Lung (tissue), 12 donors: Measurements from ENCODE around the gene MEIS2. TPM values are rescaled to one million over a fixed set of nuclear protein-coding genes. Genes with fewer than 3 reads are reported as not detected.
A peak's percentile ranks its signal among the peaks of the same experiment; 100 is the strongest.

ENCODE experiments used
- ATAC-seq: fragments of 200-7000 bp; cut with Tn5 transposase; one replicate; pipeline ENCODE4 v1.9.1; 2020; ENCODE audit warnings: moderate number of reproducible peaks; ENCODE audit not compliant: insufficient read depth, low FRiP score
- DNase-seq, 3 donors: peaks; one replicate each; pipeline ENCODE4 v3.0.0-alpha.2; 2013 to 2017
- H3K27ac ChIP-seq, 2 donors: one replicate each; pipeline ENCODE4 v1.5.1; 2013; ENCODE audit warnings: mild to moderate bottlenecking in 2 of 2, moderate library complexity in 2 of 2, control low read depth in 1 of 2, inconsistent platforms in 1 of 2, low read depth in 1 of 2, low read length in 1 of 2
- H3K27me3 ChIP-seq, 3 donors: one replicate each; pipeline ENCODE4 v1.5.1; 2013; ENCODE audit warnings: low read length in 2 of 3; ENCODE audit not compliant: control insufficient read depth in 3 of 3, insufficient read depth in 3 of 3
- H3K36me3 ChIP-seq, 4 donors: one replicate each; pipeline ENCODE4 v1.5.1; 2013; ENCODE audit warnings: low read length in 4 of 4, mild to moderate bottlenecking in 1 of 4, moderate library complexity in 1 of 4; ENCODE audit not compliant: control insufficient read depth in 4 of 4, insufficient read depth in 4 of 4
- H3K4me1 ChIP-seq, 5 donors: one replicate each; pipeline ENCODE4 v1.5.1; 2013; ENCODE audit warnings: low read length in 5 of 5, mild to moderate bottlenecking in 2 of 5, moderate library complexity in 1 of 5; ENCODE audit not compliant: control insufficient read depth in 5 of 5, insufficient read depth in 5 of 5
- H3K4me3 ChIP-seq: one replicate; pipeline ENCODE4 v1.5.1; 2013; ENCODE audit warnings: mild to moderate bottlenecking, control low read depth, moderate library complexity
- H3K9ac ChIP-seq, 2 donors: one replicate each; pipeline ENCODE4 v1.5.1; 2013; ENCODE audit warnings: low read length in 2 of 2, control low read depth in 1 of 2; ENCODE audit not compliant: insufficient read depth in 1 of 2
- H3K9me3 ChIP-seq, 4 donors: one replicate each; pipeline ENCODE4 v1.5.1; 2013; ENCODE audit warnings: low read length in 3 of 4, mild to moderate bottlenecking in 1 of 4, moderate library complexity in 1 of 4; ENCODE audit not compliant: control insufficient read depth in 4 of 4, insufficient read depth in 3 of 4
- WGBS, 2 donors: extraction: QIAGEN DNeasy Blood & Tissue Kit; methylation state at CpG; one replicate each; pipeline ENCODE4 v1.1.7; 2013; 5-methylcytosine and 5-hydroxymethylcytosine counted together
- polyA plus RNA-seq, 2 donors: library from polyadenylated mRNA; stranded (reverse); fragments of 200-250 nt; gene quantifications; one replicate each; pipeline ENCODE4 v1.2.1, GENCODE V29; 2013
- total RNA-seq, 2 donors: library from RNA; depleted of rRNA in 1 of 2; stranded (reverse); fragments of >200 nt in 1 of 2; gene quantifications; one replicate each; pipeline ENCODE4 v1.2.1, GENCODE V29; 2014 to 2021
- TF ChIP-seq, protein P1 (sequence below): IDR thresholded peaks from 2 replicates; pipeline ENCODE4 v1.5.1; 2012; ENCODE audit warnings: mild to moderate bottlenecking; ENCODE audit errors: control extremely low read depth, extremely low read depth
- donor health status: control.
- donor health status: control.
- donor health status: Bipolar disorder and iron deficiency.
- donor health status: healthy.
- donor health status: DM: yes; HTN: yes; CAD: no.

Gene MEIS2
- total and polyA plus RNA-seq, 4 donors, result 5.6 to 47.5 (median 13.7) TPM

DNA sequence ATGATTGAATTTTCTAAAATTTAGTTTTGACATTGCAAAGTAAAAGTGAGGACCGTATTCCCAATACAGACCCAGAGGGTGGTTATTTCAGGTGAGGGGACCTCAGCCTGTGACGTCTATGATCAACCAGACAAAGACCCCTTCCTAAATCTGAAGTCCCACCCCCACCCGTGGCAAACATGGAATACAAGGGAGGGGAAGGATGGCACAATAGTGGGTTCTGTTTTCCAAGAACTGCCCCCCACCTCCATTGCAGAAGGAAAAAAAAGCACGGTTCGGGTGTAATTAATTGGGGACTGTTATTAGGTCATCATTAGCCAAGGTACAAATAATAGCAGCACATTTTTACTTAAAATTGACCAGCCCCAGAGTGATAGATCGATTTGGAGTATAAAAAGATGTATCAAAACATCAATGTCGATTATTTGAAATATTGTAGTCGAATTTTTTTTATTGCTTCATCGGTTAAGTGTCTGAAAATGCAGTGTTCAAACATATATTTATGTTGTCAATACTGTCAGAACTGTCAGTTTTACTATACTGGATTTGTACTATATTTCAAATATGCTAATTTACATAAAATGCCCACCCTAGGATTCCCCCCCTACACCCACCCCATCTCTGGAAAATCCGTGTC, 7.5 kb upstream of the MEIS2 start:
- H3K27ac ChIP-seq, result peak overlapping the region in 1 of 2 donors; percentile 28
- DNase-seq (no peak), ATAC-seq (no peak)
- H3K27me3 ChIP-seq, result peaks cover 0 to 98% (median 92%) of the 10 kb centered on the region in 3 donors
- H3K4me1 ChIP-seq, result peaks cover 0 to 14% (median 2%) of the 10 kb centered on the region in 5 donors
- no peak overlapping the region for H3K4me3 ChIP-seq
- no peaks in the 10 kb centered on the region for H3K9me3 ChIP-seq
- 33 to 64% methylated on average over 10 of the region's 10 CpGs for WGBS, 2 donors
- H3K9ac ChIP-seq, result no peak overlapping the region
- H3K36me3 ChIP-seq, result no peaks in the 10 kb centered on the region
- TF ChIP-seq, protein P1, sequence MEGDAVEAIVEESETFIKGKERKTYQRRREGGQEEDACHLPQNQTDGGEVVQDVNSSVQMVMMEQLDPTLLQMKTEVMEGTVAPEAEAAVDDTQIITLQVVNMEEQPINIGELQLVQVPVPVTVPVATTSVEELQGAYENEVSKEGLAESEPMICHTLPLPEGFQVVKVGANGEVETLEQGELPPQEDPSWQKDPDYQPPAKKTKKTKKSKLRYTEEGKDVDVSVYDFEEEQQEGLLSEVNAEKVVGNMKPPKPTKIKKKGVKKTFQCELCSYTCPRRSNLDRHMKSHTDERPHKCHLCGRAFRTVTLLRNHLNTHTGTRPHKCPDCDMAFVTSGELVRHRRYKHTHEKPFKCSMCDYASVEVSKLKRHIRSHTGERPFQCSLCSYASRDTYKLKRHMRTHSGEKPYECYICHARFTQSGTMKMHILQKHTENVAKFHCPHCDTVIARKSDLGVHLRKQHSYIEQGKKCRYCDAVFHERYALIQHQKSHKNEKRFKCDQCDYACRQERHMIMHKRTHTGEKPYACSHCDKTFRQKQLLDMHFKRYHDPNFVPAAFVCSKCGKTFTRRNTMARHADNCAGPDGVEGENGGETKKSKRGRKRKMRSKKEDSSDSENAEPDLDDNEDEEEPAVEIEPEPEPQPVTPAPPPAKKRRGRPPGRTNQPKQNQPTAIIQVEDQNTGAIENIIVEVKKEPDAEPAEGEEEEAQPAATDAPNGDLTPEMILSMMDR, result no peak

DNA sequence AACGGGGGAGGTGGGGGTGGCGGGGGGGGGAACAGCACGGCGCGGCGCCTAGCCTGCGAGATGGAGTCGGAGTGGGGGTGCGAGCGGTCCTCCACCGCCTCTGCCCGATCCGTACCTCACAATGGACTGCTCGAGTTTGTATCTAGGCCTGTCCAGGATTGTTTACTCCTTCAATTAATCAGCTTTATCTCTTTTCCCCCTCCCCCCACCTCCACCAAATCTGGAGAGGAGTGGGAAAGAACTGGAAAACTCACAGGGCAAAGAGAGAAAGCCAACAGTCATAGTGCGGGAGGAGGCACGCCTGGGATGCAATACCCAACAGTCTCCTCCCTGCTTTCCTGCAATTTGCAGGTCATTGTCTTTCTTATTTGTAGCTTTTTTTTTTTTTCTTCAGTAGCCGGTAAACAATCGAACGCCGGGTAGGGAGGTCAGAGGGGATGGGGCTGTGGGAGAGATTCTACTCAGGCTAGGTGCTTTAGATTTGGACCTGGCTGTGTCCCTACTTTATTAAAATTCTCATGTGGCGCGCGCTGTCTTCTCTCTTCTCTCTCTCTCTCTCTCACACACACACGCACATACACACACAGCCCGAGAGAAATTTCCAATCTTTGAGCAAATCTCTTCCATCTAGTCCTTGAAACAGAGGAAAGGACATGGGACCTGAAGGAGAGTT, 6.9 kb upstream of the MEIS2 start:
- H3K27me3 ChIP-seq, result peaks cover 0 to 99% (median 86%) of the 10 kb centered on the region in 3 donors
- no peak overlapping the region for H3K27ac ChIP-seq
- H3K9ac ChIP-seq, result no peak overlapping the region
- 17 to 30% methylated on average over 25 of the region's 25 CpGs for WGBS, 2 donors
- H3K9me3 ChIP-seq, result no peaks in the 10 kb centered on the region
- no peaks in the 10 kb centered on the region for H3K36me3 ChIP-seq
- no peak for ATAC-seq
- H3K4me1 ChIP-seq, result peaks cover 0 to 19% (median 4%) of the 10 kb centered on the region in 5 donors
- no peak overlapping the region for H3K4me3 ChIP-seq
- TF ChIP-seq, protein P1, result no peak
- peak in 1 of 3 donors; percentile 26 for DNase-seq

DNA sequence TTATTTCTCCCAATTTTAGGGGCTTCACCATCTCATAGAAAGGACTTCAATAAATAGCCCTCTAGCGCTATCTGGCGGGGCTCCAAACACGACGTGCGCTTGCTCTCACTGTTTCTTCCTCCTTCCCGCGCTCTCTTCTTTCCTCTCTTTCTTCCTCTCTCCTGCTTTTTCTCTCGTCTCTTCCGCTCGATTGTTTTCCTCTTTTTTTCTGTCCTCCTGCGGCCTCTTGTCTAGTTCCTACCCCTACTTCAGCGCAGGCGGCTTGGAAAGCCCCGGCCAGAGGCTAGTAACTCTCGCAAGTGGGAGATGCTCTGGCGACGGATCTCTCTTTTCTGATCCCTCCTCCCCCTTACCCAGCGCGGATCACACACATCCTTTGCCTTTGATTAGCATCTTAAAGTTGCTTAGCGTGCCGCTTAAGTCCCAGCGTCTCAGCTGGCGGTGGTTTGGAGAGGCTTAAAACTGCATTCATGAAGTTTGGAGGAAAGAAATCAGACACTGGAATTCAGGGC, 6.2 kb upstream of the MEIS2 start:
- 6 to 12% methylated on average over 23 of the region's 23 CpGs for WGBS, 2 donors
- Histone ChIP-seq H3K36me3 (no peaks in the 10 kb centered on the region), H3K9me3 (no peaks in the 10 kb centered on the region), H3K27ac (no peak overlapping the region), H3K9ac (no peak overlapping the region), H3K4me3 (no peak overlapping the region), H3K27me3 (peaks cover 0 to 94% (median 79%) of the 10 kb centered on the region in 3 donors), H3K4me1 (peaks cover 0 to 21% (median 4%) of the 10 kb centered on the region in 5 donors)
- ATAC-seq, result no peak
- DNase-seq, result peak; percentile 76 to 86 (median 85)
- TF ChIP-seq, protein P1, result no peak
